Measurements from ENCODE around the gene TACR3.
"Not testable (repeated sequence)": the region's sequence is repeated elsewhere in the genome, so short reads cannot be mapped to it uniquely, and the experiment has no call there.

Gene TACR3

DNA sequence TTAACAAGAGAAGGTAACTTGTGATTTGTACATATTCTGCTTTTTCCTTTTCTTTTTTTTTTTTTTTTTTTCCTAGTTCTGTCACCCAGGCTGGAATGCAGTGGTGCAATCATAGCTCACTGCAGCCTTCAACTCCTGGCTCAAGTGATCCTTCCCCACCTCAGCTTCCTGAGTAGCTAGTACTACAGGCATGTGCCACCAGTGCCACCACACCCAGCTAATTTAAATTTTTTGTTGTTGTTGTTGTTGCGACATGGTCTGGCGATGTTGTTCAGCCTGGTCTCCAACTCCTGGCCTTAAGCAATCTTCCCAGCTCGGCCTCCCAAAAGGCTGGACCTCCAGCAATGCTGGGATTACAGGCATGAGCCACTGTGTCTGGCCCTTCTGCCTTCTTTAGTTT lies 1.5 kb upstream of the TACR3 start:
- TF ChIP-seq, protein P1, sequence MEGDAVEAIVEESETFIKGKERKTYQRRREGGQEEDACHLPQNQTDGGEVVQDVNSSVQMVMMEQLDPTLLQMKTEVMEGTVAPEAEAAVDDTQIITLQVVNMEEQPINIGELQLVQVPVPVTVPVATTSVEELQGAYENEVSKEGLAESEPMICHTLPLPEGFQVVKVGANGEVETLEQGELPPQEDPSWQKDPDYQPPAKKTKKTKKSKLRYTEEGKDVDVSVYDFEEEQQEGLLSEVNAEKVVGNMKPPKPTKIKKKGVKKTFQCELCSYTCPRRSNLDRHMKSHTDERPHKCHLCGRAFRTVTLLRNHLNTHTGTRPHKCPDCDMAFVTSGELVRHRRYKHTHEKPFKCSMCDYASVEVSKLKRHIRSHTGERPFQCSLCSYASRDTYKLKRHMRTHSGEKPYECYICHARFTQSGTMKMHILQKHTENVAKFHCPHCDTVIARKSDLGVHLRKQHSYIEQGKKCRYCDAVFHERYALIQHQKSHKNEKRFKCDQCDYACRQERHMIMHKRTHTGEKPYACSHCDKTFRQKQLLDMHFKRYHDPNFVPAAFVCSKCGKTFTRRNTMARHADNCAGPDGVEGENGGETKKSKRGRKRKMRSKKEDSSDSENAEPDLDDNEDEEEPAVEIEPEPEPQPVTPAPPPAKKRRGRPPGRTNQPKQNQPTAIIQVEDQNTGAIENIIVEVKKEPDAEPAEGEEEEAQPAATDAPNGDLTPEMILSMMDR (conservative IDR thresholded peaks at IDR 0.05; ENCODE audit: low read depth): no peak
- DNase-seq (ENCODE audit: low spot score): no peak
- CTCF ChIA-PET: interaction anchor here (0.7 kb wide), 1 partner anchor 15 kb away, joined by 5 read pairs; no protein-coding TSS in a partner anchor
- H3K27ac ChIP-seq: no peak overlapping the region
- POLR2A ChIA-PET (ENCODE audit: low non-redundant PET): no interaction called here

DNA sequence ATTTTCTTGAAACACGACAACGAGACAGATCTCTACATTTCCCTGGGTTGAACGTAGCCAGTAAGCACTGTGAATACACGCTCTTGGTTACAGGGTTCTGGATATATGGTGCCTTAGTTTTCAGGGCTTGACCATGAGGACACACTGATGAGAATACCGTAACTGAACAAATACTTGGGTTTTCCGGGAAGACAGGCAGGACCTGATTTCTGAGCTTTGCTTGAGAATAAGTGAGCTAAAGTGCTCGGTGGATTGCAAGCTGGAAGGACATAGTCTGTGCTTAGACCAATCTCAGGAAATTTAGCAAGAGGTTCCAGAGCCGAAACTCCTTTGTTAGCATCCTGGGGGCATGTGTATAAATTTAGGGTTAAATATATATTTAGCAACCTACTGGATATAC lies 876 bp upstream of the TACR3 start:
- POLR2A ChIA-PET (ENCODE audit: low non-redundant PET): no interaction called here
- CTCF ChIA-PET: no interaction called here

DNA sequence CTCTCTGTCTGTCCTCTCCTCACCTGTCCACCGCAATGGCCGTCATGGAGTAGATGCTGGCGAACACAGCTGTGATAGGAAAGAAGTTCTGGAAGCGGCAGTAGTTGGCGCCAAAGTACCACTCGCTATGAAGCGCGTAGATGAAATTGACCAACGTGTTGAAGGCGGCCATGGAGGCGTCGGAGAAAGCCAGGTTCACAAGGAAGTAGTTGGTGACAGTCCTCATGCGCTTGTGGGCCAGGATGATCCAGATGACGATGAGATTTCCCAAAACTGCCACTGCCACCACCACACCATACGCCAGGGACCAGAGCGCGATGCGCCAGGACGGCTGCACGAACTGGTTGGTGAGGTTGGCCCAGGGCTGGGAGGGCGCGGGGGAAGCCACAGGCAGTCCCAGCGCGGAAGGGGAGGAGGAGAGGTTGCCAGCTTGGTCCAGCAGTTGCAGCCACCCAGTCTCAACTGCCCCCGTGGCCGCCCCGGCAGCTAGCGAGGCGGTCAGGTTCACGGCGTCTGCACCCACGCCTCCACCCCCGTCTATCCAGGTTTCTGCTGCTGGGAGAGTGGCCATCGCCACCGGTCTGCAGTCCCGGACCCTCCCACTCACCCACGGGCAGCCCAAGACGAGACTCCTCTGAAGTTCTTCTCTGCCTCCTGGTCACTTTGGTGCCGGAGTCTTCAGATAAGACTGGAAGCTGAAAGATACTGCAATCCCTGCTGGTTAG lies 518 bp downstream of the TACR3 start:
- H3K27ac ChIP-seq: no peak overlapping the region
- TF ChIP-seq, protein P1 (conservative IDR thresholded peaks at IDR 0.05; ENCODE audit: low read depth): no peak
- DNase-seq (ENCODE audit: low spot score): no peak
- CTCF ChIA-PET: interaction anchor here (0.6 to 1.0 kb wide), 3 partner anchors 29 to 87 kb away, joined by 3 to 4 read pairs (median 3); no protein-coding TSS in a partner anchor
- POLR2A ChIA-PET (ENCODE audit: low non-redundant PET): no interaction called here

More for the DNA sequence above, 876 bp upstream of the TACR3 start:
- DNase-seq (ENCODE audit: low spot score): no peak
- TF ChIP-seq, protein P1 (conservative IDR thresholded peaks at IDR 0.05; ENCODE audit: low read depth): no peak
- H3K27ac ChIP-seq: no peak overlapping the region

GRCh38 chr4:103692615-103693014 lies 27.2 kb downstream of the TACR3 start:
- DNase-seq (ENCODE audit: low spot score): no peak
- ChIA-PET POLR2A (ENCODE audit: low non-redundant PET) (no interaction called here), CTCF (no interaction called here)
- TF ChIP-seq, protein P1 (conservative IDR thresholded peaks at IDR 0.05; ENCODE audit: low read depth): no peak
- H3K27ac ChIP-seq: no peak overlapping the region

- TF ChIP-seq, protein P1 (conservative IDR thresholded peaks at IDR 0.05; ENCODE audit: low read depth): no peak
- no peak overlapping the region for H3K27ac ChIP-seq
- no peak for DNase-seq (ENCODE audit: low spot score)
- CTCF ChIA-PET: no interaction called here
- POLR2A ChIA-PET (ENCODE audit: low non-redundant PET): no interaction called here
Measured at GRCh38 chr4:103673983-103674382, 45.8 kb downstream of the TACR3 start.

GRCh38 chr4:103666764-103667163 lies 53.0 kb downstream of the TACR3 start:
- H3K27ac ChIP-seq; DNase-seq (ENCODE audit: low spot score); POLR2A ChIA-PET (ENCODE audit: low non-redundant PET); CTCF ChIA-PET: not testable (repeated sequence)

- DNase-seq (ENCODE audit: low spot score): no peak
- TF ChIP-seq, protein P1 (conservative IDR thresholded peaks at IDR 0.05; ENCODE audit: low read depth): no peak
- no peak overlapping the region for H3K27ac ChIP-seq
- CTCF ChIA-PET: interaction anchor here (0.6 kb wide), 1 partner anchor 13 kb away, joined by 4 read pairs; no protein-coding TSS in a partner anchor
- POLR2A ChIA-PET (ENCODE audit: low non-redundant PET): no interaction called here
Measured at GRCh38 chr4:103664436-103665075, 55.2 kb downstream of the TACR3 start.
